Prostate gland (tissue), 2 donors: ENCODE measurements around the gene PRAC2.
A peak's percentile ranks its signal among the peaks of the same experiment; 100 is the strongest.

ENCODE experiments used
- POLR2A ChIP-seq: fragments of 450-650 bp; IDR thresholded peaks from one replicate; pipeline ENCODE4 v1.6.1; 2016; ENCODE audit warnings: antibody characterized with exemption, mild to moderate bottlenecking
- POLR2AphosphoS5 ChIP-seq: sonication (generic); formaldehyde crosslinking; IDR thresholded peaks from one replicate; pipeline ENCODE4 v1.6.1; 2017; ENCODE audit warnings: antibody characterized with exemption
- TF ChIP-seq, protein P1 (sequence below), 4 experiments: fragments of 200-600 bp in 2 of 4; fragments of 450-650 bp in 2 of 4; sonication (generic) in 2 of 4; IDR thresholded peaks; 1 replicate in 3 of 4; 2 replicates in 1 of 4; pipeline ENCODE4 v1.5.1; 2016 to 2019; ENCODE audit warnings: antibody characterized with exemption in 4 of 4, mild to moderate bottlenecking in 2 of 4, moderate library complexity in 2 of 4

DNA sequence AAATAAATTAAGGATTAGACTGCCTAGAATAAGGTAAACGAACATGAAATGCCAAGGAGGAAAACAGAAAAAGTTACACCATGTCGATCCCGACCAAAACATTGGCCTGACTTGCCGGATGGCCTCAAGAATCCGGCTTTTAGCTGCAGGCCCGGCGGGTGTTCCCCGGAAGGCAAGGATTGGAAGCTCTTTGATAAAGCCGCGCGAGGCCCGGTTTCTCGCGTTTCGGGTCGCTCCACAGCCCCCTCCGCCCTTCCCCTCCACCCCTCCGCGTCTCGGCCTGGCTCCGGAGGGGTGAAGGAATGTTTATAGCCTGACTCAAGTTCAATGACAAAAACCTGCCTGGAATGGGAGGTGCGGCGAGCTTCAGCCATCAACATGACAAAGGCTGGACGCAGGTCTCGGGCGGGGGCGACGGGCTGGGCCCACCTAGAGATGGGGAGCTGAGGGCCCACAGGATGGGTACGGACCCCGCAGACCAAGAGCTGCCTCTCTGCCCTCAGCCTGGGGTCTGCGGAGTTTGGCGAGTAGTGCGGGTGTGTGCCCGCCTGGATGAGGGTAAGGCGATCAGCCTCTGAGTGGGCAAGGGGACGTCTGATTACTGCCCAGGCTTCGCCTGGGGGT is 3.2 kb upstream of the PRAC2 start:
- TF ChIP-seq POLR2A, result peak; percentile 42
- peak; percentile 35 for TF ChIP-seq POLR2AphosphoS5
- TF ChIP-seq, protein P1, sequence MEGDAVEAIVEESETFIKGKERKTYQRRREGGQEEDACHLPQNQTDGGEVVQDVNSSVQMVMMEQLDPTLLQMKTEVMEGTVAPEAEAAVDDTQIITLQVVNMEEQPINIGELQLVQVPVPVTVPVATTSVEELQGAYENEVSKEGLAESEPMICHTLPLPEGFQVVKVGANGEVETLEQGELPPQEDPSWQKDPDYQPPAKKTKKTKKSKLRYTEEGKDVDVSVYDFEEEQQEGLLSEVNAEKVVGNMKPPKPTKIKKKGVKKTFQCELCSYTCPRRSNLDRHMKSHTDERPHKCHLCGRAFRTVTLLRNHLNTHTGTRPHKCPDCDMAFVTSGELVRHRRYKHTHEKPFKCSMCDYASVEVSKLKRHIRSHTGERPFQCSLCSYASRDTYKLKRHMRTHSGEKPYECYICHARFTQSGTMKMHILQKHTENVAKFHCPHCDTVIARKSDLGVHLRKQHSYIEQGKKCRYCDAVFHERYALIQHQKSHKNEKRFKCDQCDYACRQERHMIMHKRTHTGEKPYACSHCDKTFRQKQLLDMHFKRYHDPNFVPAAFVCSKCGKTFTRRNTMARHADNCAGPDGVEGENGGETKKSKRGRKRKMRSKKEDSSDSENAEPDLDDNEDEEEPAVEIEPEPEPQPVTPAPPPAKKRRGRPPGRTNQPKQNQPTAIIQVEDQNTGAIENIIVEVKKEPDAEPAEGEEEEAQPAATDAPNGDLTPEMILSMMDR (IDR thresholded peaks at IDR 0.05), result no peak
